HG03432 (cell line): ENCODE results near the gene HEPACAM2.

ENCODE experiments used
- ATAC-seq: cut with Tn5 transposase; IDR thresholded peaks from one replicate; pipeline ENCODE4 v1.9.1; 2021; ENCODE audit warnings: mild to moderate bottlenecking, moderate library complexity; ENCODE audit not compliant: unreplicated experiment

HEPACAM2 gene

DNA sequence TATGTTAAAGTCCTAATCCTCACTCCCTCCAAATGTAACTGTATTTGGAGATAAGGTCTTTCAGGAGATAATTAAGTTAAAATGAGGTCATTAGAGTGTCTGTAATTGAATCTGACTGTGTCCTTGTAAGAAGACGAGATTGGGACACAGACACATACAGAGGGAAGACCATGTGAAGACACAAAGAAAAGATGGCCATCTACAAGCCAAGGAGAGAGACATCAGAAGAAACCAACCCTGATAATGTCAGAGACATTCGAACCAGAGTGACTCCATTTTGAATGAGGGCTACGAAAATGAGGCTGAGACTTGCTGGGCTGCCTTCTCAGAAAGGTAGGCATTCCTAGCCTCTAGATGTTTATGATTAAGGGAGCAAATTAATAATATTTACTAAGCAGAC lies 77.5 kb downstream of the HEPACAM2 start:
- ATAC-seq = no peak

DNA sequence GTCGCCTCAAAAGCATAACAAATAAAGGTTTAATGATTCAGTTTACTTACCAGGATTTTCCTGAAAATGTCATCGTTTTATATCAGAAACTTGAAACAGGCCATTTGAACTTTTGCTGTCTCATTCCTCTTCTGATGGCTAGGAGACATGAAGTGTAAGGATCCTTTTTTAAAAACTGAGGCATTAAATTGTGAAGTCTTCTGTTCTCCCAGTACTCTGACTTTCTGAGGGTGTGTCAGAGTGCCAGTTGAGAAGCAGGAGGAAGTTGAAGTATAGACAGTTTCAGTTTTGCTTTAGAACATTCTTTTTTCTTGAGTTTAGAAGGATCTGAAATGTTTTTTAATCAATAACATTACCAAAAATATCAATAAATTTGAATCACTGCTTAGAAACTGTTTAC lies 78.1 kb downstream of the HEPACAM2 start, which contains the start of gene SAMD9L:
Gene SAMD9L (minus strand): TSS at position 242 of the 400 bp plus-strand sequence. CDS start 12,414 bp downstream, outside the sequence.
- ATAC-seq = peak; percentile 74

DNA sequence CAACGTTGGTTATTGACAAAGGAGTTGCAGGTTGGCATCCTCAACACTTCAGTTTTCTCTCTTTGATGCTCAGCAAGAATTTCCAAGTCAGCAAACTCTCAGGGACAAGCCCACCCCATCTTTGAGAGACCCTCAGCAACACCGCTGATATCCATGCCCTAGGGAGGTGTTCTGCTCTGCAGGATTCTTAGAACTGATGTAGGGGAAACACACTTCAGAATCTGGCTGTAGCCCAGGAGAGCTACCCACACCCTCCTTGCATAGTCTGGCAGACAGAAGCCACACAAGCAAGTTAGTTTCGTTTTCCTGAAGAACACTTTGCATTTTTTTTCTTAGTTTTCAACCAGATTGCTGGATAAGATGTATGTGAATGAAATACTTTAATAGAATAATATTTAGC lies 78.9 kb downstream of the HEPACAM2 start:
- ATAC-seq = peak; percentile 83

DNA sequence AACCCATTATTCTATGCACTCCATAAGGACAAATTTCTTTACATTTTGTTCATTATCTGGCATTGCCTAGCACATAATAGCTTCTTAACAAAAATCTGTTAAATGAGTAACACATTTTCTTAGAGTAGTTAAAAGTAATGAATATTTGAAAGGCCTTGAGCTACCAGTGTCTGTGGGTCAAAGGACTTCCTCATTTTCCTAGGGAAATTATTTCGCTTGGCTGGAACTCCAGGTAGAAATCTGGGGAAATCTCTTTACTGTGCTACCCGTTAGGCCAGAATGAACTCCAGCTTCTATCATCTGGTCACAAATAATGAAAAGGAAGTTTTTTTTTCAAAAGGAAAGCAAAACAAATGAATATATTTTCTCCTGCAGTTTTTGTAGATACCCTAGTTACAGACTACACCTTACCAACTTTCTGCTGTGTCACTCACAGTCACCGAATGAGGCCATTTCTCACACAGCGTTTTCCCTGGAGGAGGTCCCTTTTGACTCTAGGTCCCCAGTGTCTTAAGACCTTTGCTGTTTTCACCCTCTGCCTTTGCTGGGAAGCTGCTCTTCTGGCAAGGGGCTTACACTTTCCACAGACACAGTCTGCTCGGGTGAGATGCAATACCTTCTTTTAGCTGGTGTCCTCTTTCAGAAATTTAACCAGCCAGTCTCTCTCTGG lies 79.7 kb downstream of the HEPACAM2 start:
- ATAC-seq = peak; percentile 41

DNA sequence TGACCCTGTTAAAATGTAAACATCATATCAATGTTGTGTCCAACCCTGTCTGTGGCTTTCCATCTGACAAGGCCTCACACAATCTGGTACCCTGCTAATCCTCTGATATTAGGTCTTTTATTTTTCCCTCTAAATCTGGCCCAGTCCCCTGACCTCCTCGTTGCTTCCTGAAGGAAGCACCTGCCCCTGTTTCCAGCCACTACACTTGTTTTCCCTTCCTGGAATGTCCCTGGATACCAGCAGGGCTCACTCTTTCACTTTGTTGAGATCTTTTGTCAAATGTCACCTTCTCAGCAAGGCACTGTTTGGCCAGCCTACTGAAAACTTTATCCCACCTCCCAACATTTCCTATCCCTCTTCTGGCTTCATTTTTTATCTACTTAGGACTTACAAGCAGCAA lies 80.2 kb downstream of the HEPACAM2 start:
- no peak for ATAC-seq

DNA sequence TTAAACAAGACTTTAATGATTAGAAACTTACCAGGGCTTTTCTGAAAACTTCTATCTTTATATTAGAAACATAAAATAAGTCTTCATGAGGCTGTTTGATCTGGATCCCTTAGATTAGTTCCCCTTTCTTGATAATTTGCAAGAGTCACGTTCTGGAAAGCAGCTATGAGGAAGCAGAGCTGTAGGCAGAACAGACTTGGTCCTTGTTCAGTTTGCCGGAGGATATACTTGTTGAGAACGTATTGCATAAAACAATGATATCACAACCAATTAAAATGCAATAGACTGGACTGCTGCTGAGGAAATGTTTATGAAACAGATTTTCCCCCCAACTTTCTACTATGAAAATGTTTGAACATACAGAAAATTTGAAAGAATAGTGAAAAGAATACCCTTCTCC lies 80.9 kb downstream of the HEPACAM2 start:
- ATAC-seq = no peak

DNA sequence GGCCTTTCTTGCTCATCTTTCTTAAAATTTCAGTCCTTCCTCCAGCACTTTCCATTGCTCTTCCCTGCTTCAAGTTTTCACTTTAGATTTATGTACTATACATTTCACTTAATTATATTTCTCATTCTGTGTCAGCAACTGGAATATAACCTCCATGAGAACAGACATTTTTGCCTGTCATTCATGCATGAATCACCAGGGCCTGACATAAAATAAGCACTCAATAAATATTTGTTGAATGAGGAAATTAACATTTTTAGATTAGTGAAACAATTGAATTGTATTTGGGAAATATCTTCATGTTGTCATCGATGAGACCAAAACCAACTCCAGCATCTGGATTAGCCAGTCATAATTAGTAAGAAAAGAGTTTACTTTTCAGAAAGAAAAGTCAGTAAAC lies 84.1 kb downstream of the HEPACAM2 start:
- no peak for ATAC-seq

DNA sequence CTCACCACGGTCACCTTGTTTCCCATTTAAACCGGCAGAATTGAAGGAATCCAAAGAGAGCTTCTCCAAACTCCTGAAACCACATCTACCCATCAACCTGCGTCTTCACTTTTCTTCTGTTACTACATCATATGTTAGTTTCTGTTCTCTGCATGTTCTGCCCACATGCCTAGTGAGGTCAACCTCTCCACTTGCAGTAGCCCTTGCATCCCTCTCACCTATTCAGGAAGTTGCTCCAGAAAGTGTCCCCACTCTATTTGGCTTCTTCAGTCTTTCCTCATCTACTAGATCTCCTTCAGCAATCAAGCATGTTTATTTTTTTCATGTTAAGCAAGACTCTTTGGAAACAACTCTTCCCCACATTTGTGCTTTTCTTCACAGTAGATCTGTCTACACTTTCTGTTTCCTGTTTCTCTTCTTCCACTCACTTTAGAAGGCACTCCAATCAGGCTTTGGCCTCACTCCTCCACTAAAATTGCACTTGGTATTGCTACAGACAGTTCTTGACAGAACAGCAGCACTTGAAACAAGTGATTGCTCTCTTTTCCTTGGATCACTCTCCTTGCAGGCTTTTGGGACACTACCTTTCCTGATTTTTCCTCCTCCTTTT lies 85.6 kb downstream of the HEPACAM2 start:
- ATAC-seq = no peak

DNA sequence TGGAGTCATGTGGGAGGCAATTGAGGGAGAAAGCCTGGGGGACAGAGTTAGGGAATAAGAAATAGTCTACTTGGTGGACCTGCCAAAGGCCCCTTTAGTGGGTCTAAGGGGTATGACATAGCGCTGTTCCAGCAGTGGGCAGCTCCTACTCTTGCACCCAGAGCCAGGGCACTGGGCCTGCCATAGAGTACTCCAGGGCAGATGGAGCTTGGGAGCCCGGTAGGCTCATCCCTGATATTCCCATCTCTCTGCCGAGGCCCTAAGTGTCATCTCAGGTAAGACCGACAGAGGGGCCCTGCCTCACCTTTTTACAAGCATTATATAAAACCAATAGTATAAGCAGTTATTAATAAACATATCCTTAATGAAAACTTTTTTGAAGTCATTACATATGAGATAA lies 87.7 kb downstream of the HEPACAM2 start:
- no peak for ATAC-seq
